ENCODE data around the gene NPFFR1.

The NPFFR1 gene, protein sequence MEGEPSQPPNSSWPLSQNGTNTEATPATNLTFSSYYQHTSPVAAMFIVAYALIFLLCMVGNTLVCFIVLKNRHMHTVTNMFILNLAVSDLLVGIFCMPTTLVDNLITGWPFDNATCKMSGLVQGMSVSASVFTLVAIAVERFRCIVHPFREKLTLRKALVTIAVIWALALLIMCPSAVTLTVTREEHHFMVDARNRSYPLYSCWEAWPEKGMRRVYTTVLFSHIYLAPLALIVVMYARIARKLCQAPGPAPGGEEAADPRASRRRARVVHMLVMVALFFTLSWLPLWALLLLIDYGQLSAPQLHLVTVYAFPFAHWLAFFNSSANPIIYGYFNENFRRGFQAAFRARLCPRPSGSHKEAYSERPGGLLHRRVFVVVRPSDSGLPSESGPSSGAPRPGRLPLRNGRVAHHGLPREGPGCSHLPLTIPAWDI

DNA sequence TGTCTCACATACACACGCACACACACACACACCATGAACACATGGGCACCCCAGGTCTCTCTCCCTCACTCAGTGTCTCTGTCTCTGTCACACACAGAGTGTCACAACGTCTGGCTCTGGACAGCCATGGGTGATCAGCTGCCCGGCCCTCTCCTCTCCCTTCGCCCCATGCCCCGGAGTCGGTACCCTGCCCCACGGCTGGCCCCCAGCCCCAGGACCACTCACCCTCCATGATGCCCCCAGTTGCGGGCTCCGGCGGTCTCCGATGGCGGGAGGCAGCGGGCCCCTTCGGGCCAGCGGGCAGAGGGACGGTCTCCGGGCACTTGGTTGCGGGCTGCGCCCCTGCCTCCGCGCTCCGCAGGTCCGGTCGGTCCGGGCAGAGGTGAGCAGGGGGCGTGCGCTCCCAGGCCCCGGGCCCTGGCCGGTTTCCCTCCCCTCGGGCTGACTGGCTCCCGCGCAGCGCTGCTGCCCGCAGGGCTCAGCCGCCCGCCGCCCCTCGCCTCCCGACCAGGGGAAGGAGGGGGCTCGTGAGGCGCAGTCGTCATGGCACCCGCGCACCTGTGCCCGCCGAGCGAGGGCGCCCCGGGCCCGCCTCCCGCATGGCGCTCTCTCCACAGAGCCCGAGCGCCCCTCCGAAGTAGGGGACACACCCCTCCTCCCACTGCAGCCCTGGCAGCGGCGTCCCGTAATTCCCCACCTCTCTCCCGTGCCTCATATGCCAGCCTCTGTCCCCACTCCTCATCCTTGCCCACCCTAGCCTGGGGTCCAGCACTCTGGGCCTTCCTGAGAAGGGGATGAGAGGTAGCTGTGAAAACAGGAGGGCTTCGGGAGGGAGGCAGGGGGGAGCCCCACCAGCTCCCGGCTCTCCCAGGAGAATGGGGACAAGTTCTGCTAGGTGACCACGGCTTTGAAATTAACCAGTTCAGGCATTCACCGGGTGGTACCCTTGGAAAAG lies at the start of gene NPFFR1:
NPFFR1 (minus strand) TSS at position 560 of the 955 bp plus-strand sequence; CDS start at position 232, 328 bp downstream.
- H3K27me3 Mint-ChIP-seq: peaks cover 58% of the 10 kb centered on the region
- no peak within 1 kb of the TSS for H3K4me3 Mint-ChIP-seq
- H3K9me3 Mint-ChIP-seq: no peaks in the 10 kb centered on the region
- no peaks in the 10 kb centered on the region for H3K36me3 Mint-ChIP-seq (ENCODE audit: low read depth)
- no peak for DNase-seq
- no peak within 1 kb of the TSS for H3K27ac Mint-ChIP-seq
- H3K4me1 Mint-ChIP-seq (ENCODE audit: low read depth): peaks cover 3% of the 10 kb centered on the region

DNA sequence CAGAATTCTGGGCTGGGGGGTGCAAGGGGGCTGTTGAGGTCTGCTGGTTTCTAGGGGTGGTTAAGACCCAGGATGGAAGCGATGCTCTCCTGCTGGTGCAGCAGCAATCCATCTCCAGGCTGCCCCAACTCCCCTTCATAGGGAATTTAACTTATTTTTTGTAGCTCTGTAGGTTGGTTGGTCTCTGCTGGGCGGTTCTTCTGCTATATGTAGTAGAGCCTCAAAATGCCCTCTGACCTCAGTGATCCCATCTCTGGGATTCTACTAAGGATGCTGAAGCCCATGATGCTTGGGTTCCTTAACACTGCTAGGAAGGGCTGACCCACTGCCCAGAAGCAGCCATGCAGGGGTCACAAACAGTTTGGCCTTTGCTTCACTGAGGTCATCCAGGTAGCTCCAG lies 49.5 kb upstream of the NPFFR1 start:
- H3K36me3 Mint-ChIP-seq (ENCODE audit: low read depth): peaks cover 6% of the 10 kb centered on the region
- no peak overlapping the region for H3K4me3 Mint-ChIP-seq
- H3K27ac Mint-ChIP-seq: no peak overlapping the region
- no peaks in the 10 kb centered on the region for H3K9me3 Mint-ChIP-seq
- DNase-seq: no peak
- peaks cover 18% of the 10 kb centered on the region for H3K4me1 Mint-ChIP-seq (ENCODE audit: low read depth)
- no peaks in the 10 kb centered on the region for H3K27me3 Mint-ChIP-seq

DNA sequence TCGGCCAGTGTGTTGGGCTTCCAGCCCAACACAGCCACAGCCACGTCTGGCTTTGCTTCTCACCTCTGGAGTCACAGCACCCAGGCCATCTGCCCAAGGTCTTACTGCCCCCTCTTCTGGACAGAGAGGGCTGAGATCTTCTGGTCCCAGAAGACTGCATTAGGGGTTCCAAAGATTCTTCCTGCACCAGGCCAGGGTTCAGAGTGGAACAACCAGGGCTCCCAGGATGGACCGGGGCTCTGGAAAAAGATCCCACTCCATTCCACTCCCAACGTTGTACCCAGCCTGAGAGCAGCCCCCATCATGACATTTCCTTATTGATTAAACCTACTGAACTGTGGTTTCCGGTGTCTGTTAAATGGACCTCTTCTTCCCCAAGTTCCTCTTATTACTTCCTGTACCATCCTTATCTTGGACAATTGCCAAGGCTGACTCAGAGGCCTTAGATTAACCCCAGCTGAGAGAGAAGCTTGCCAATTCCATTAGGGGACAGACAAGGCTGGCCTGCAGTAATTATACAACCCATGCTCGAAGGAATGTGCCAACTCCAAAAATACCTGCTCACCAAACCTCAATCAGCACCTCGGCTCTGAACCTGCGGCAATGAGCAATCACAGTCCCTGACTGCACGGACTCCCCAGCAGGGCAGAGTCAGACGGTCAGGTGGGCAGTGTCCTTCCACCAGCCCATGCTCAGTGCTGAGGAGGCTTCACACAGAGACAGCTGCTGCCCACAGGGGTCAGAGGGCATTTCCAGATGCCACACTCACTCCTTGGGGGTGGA lies 47.9 kb upstream of the NPFFR1 start:
- no peak overlapping the region for H3K4me3 Mint-ChIP-seq
- peaks cover 2% of the 10 kb centered on the region for H3K36me3 Mint-ChIP-seq (ENCODE audit: low read depth)
- no peaks in the 10 kb centered on the region for H3K9me3 Mint-ChIP-seq
- H3K27me3 Mint-ChIP-seq: no peaks in the 10 kb centered on the region
- H3K27ac Mint-ChIP-seq: no peak overlapping the region
- no peak for DNase-seq
- peaks cover 18% of the 10 kb centered on the region for H3K4me1 Mint-ChIP-seq (ENCODE audit: low read depth)

DNA sequence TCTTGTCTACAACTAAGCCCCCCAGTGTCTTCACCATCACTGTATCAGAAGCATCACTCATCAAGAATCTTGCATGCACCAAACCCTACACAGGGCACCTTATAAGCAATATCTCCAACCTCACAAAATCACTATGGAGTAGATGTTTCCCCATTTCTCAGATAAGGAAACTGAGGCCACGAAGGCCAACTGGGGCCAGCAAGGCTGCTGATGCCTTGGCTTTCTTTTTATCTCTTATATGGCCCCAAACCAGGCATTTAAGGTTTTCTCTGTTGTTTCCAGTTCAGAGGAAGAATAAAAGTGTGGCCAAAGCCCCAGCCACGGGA lies 47.3 kb upstream of the NPFFR1 start:
- no peak for DNase-seq
- Mint-ChIP-seq H3K27ac (no peak overlapping the region), H3K36me3 (ENCODE audit: low read depth) (peaks cover 2% of the 10 kb centered on the region), H3K9me3 (no peaks in the 10 kb centered on the region), H3K4me3 (no peak overlapping the region), H3K4me1 (ENCODE audit: low read depth) (peaks cover 18% of the 10 kb centered on the region), H3K27me3 (no peaks in the 10 kb centered on the region)

DNA sequence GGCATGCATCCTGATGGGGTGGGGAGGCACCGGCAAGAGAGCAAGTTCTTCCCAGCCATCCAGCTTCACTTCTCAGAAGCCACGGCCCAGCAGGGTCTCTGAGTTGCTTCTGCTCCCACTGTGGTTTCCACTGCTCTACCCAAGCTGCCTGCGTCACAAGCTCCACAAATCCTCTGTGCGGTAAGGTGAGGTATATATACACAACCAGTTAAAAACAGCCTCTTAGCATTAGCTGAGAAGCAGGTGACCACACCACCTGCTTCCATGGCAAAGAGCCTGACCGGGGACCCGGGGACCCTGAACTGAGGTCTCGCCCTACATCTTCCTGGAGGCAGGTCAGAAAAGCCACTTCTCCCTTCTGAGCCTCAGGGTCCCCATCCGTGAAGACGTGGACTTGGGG lies 46.9 kb upstream of the NPFFR1 start:
- Mint-ChIP-seq H3K27ac (no peak overlapping the region), H3K27me3 (no peaks in the 10 kb centered on the region), H3K4me3 (no peak overlapping the region), H3K9me3 (no peaks in the 10 kb centered on the region), H3K36me3 (ENCODE audit: low read depth) (peaks cover 2% of the 10 kb centered on the region), H3K4me1 (ENCODE audit: low read depth) (peaks cover 18% of the 10 kb centered on the region)
- no peak for DNase-seq

DNA sequence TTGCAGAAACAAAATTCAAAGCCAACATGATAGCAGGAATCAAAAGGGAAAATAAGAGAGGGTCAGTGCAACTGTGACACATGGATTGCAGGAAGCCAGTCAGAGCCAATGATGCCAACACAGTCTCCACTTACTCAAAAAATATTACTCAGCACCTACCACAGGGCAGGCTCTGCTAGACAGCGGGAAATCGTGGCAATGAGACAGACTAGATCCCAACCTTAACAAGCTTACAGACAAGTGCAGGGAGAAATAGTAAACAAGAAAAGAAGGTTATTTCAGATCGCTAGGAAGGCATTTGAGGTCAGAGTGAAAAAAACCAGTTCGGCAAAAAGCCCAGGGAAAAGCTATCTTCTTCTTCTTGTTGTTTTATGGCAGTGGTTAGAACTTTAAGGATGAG lies 45.2 kb upstream of the NPFFR1 start:
- H3K9me3 Mint-ChIP-seq: no peaks in the 10 kb centered on the region
- no peak overlapping the region for H3K4me3 Mint-ChIP-seq
- peaks cover 30% of the 10 kb centered on the region for H3K4me1 Mint-ChIP-seq (ENCODE audit: low read depth)
- no peaks in the 10 kb centered on the region for H3K27me3 Mint-ChIP-seq
- H3K27ac Mint-ChIP-seq: no peak overlapping the region
- no peaks in the 10 kb centered on the region for H3K36me3 Mint-ChIP-seq (ENCODE audit: low read depth)
- DNase-seq: no peak

DNA sequence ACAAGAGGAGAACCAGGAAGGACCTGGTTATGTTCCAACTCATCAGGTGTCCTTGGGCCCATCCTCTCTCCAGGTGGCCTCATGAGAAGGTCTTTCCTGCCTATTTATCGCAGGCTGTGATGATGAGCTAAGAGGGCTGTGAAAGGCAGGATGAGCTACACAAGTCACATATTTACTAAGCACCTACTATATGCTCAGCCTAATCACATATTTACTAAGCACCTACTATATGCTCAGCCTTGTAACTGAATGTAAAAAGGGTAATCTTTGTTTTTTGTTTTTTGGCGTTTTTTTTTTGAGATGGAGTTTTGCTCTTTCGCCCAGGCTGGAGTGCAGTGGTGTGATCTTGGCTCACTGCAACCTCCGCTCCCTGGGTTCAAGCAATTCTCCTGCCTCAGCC lies 44.2 kb upstream of the NPFFR1 start:
- Mint-ChIP-seq H3K27ac (no peak overlapping the region), H3K36me3 (ENCODE audit: low read depth) (no peaks in the 10 kb centered on the region), H3K4me1 (ENCODE audit: low read depth) (peaks cover 39% of the 10 kb centered on the region), H3K27me3 (no peaks in the 10 kb centered on the region), H3K4me3 (no peak overlapping the region), H3K9me3 (no peaks in the 10 kb centered on the region)
- DNase-seq: no peak

DNA sequence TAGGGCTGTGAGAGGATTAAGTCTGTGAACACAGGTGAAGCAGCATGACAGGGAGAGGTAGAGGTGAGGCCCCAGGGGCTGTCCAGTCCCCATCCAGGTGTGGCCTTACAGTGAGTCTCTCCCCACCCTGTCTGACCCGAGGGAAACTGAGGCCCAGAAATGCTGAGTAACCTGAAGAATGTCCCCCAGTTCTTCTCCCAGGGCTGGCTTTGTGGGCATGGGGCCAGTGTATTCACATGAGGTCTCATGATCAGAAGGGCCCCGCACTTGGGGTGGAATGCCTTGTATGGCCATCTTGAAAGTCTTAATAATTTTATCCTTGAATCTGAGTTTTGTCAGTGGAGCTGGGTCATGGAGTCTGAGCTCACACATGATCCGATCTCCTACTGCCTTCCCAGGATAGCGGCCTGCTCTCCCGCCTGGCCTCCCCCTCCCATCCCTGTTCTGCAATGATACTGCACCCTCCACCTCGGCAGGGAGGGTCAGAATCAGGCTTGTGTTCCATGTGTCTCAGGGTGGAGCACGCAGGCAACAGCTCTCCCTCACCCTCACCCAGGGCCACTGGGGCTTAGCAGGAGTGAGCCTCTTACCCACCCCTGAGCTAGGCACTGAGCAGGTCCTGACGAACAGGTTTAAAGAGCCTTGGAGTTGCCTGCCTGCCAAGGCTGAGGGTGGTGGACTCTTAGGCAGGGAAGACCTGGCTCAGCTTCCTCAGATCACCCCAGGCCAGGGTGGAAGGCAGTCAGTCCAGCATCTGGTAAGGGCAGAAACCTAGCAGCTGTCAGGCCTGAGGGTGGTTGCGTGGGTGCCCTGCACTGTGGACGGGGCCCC lies 41.4 kb upstream of the NPFFR1 start:
- no peaks in the 10 kb centered on the region for H3K27me3 Mint-ChIP-seq
- no peaks in the 10 kb centered on the region for H3K36me3 Mint-ChIP-seq (ENCODE audit: low read depth)
- H3K9me3 Mint-ChIP-seq: no peaks in the 10 kb centered on the region
- H3K4me3 Mint-ChIP-seq: no peak overlapping the region
- peaks cover 24% of the 10 kb centered on the region for H3K4me1 Mint-ChIP-seq (ENCODE audit: low read depth)
- no peak for DNase-seq
- H3K27ac Mint-ChIP-seq: no peak overlapping the region

DNA sequence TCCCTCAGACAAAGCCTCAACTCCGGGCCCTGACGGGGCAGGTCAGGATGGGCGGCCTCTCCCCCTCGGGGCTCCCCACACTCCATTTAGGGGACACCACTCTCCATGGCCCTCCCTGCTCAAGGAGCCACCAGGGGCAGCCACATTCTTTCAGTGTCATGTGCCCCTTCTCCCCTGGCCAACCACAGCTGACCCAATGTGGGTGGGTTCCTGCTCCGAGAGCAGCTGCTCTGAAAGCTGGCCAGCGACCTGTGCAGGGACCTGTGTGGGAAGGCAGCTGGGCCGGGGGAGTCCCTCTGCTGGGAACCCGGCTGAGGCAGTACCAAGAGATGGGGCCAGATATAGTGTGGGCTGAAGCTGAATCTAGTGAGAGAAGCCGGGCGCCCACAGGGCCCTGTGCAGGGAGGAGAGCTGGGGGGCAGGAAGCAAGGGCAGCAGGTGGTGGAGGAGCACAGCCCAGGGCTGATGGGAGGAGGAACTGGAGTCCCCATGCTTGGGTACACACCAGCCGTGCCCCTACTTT lies 40.6 kb upstream of the NPFFR1 start:
- H3K27me3 Mint-ChIP-seq: no peaks in the 10 kb centered on the region
- H3K36me3 Mint-ChIP-seq (ENCODE audit: low read depth): no peaks in the 10 kb centered on the region
- no peaks in the 10 kb centered on the region for H3K9me3 Mint-ChIP-seq
- peaks cover 24% of the 10 kb centered on the region for H3K4me1 Mint-ChIP-seq (ENCODE audit: low read depth)
- H3K27ac Mint-ChIP-seq: peak overlapping the region; percentile 28
- DNase-seq: peak; percentile 36
- H3K4me3 Mint-ChIP-seq: no peak overlapping the region

DNA sequence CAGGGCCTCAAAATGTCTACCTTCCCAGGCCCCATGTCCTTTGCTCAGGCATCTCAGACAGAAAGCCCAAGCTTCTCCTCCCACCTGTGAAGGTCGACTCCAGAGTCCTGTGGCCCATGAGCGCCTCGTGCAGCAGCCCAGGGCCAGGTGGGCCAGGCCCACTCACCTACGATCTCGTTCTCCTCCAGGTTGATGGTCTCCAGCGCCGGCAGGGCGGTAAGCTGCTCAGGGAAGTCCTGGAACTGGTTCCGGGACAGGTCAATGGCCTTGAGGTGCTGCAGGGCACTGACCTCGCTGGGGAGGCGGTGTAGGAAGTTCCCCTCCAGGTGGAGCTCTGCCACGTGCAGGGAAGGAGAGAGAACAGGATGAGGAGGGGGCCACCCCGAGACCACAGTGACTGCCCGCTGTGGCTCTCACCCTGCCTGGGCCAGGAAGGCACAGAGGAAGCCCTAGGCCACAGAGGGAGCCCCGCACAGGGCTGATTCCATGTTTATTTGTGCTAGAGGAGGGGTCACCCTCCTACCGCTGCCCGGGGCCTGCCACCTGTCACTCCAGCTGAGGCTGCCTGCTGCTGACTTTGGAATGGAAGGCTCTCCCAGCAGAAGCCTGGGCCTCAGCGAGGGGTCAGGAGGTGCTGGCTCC lies 40.0 kb upstream of the NPFFR1 start:
- H3K4me3 Mint-ChIP-seq: no peak overlapping the region
- no peak for DNase-seq
- H3K36me3 Mint-ChIP-seq (ENCODE audit: low read depth): no peaks in the 10 kb centered on the region
- peaks cover 24% of the 10 kb centered on the region for H3K4me1 Mint-ChIP-seq (ENCODE audit: low read depth)
- H3K27ac Mint-ChIP-seq: peak overlapping the region; percentile 40
- no peaks in the 10 kb centered on the region for H3K9me3 Mint-ChIP-seq
- H3K27me3 Mint-ChIP-seq: no peaks in the 10 kb centered on the region

DNA sequence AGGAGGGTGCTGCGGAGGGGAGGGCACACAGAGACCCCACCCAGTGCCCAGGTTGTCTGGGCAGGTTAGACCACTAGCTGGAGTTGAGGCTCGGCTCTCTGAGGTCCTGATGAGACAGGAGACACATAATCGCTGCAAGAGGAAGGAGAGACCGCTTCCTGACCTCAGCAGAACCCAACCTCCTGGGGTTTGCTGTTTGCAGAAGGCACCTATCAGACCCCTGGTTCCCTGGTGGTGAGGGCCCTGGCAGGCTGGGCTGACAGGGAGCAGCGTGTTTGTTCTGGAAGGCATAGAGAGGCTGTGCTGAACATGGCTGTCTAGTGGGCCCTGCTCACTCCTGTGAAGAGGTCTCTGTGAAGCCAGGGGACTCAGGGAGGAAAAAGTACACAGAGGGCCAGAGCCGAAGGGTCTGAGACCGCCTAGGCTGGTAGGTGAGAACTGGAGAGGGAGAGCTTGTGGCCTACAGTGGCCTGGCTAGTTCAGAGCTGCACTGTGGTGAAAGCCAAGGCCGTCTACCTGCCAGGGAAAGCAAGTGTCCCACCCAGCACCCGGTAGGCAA lies 39.4 kb upstream of the NPFFR1 start:
- DNase-seq: peak; percentile 36
- Mint-ChIP-seq H3K27ac (peak overlapping the region; percentile 67), H3K27me3 (no peaks in the 10 kb centered on the region), H3K36me3 (ENCODE audit: low read depth) (no peaks in the 10 kb centered on the region), H3K9me3 (no peaks in the 10 kb centered on the region), H3K4me3 (no peak overlapping the region), H3K4me1 (ENCODE audit: low read depth) (peaks cover 24% of the 10 kb centered on the region)

DNA sequence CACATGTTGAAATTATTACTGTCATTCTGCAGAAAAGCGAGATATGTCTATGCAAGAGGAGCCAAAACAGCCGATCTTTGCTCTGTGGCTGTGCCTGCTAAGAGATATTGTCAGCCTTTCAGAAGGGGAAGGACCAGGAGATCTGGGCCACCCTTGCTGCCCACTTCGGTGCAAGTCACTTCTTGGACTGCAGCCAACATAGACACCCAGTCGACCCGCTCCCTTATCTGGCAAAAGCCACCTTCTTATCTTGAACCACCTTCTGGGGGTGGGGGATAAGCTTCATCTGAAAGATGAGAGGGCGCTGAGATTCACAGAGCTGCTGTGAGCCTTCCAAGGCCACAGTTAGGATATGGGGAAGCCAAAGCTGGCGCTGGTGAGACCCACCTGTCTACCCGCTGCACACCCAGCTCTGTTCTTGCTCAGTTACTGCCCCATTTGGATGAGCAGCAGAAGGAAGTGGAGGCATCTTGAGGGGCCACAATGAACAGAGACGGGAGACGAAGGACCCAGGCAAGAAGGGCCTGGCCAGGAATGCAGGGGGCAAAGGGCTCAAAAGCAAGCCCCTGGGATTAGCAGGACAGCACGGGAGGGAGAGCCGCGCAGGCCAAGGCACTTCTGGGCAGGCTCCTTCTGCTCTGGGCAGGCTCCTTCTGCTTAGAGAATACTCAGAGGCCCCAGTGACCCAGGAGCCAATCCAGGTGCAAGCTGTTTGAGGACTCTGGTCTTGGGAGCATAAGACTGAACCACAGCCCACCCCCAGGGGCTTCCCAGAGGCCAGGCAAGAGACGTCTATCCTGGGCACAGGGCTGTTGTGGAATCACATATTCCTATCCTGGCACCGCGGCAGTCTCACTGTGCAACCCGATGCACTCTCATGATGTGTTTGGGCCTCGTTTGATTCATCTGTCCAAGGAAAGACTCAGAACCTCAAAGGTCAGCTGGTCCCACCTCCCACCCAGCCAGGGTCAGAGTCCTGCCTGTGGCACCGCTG lies 38.4 kb upstream of the NPFFR1 start:
- Mint-ChIP-seq H3K4me3 (no peak overlapping the region), H3K36me3 (ENCODE audit: low read depth) (no peaks in the 10 kb centered on the region), H3K9me3 (no peaks in the 10 kb centered on the region), H3K4me1 (ENCODE audit: low read depth) (peaks cover 24% of the 10 kb centered on the region), H3K27me3 (no peaks in the 10 kb centered on the region), H3K27ac (no peak overlapping the region)
- no peak for DNase-seq

Measured in activated T-cell treated with anti-CD3 and anti-CD28 coated beads, Interleukin-2, amount 50 U/mL, for 24 hours (primary cell).